SK-N-SH treated with all-trans-retinoic acid at 6 μM for 48 hours (cell line): ENCODE data around the gene STARD4.
A peak's percentile ranks its signal among the peaks of the same experiment; 100 is the strongest.

Experiments used
- ATAC-seq: fragments of 200-7000 bp; cut with Tn5 transposase; 3 replicates; pipeline ENCODE4 v1.9.1; 2020; ENCODE audit warnings: mild to moderate bottlenecking, moderate library complexity
- ARNTL ChIP-seq: fragments of 450-650 bp; formaldehyde crosslinking; IDR thresholded peaks from 2 replicates; pipeline ENCODE4 v1.5.0; 2020; ENCODE audit warnings: low read depth, mild to moderate bottlenecking, moderate library complexity, borderline replicate concordance
- BACH2 ChIP-seq: fragments of 250-450 bp; sonication (Bioruptor Pico); IDR thresholded peaks from 2 replicates; pipeline ENCODE4 v1.9.0; 2021; ENCODE audit warnings: mild to moderate bottlenecking, borderline replicate concordance
- CSDC2 ChIP-seq: fragments of 250-450 bp; sonication (Bioruptor Pico); IDR thresholded peaks from 2 replicates; pipeline ENCODE4 v1.5.0; 2020; ENCODE audit warnings: mild to moderate bottlenecking, moderate library complexity
- CSRNP3 ChIP-seq: fragments of 250-450 bp; sonication (Bioruptor Pico); IDR thresholded peaks from 2 replicates; pipeline ENCODE4 v1.5.1; 2021; ENCODE audit warnings: mild to moderate bottlenecking, moderate library complexity
- ESRRG ChIP-seq: fragments of 250-450 bp; sonication (Bioruptor Pico); IDR thresholded peaks from 2 replicates; pipeline ENCODE4 v1.6.1; 2021; ENCODE audit warnings: mild to moderate bottlenecking
- GLIS3 ChIP-seq: fragments of 250-450 bp; sonication (Bioruptor Pico); IDR thresholded peaks from 2 replicates; pipeline ENCODE4 v1.5.0; 2020; ENCODE audit warnings: mild to moderate bottlenecking, moderate library complexity
- ISL1 ChIP-seq: fragments of 250-450 bp; sonication (Bioruptor Pico); IDR thresholded peaks from 2 replicates; pipeline ENCODE4 v2.1.2; 2022; ENCODE audit warnings: mild to moderate bottlenecking, moderate library complexity
- OSR1 ChIP-seq: fragments of 250-450 bp; sonication (Bioruptor Pico); IDR thresholded peaks from 2 replicates; pipeline ENCODE4 v1.8.0; 2022; ENCODE audit warnings: moderate library complexity, mild to moderate bottlenecking, inconsistent platforms
- POU6F1 ChIP-seq: fragments of 250-450 bp; sonication (Bioruptor Pico); IDR thresholded peaks from 2 replicates; pipeline ENCODE4 v1.8.0; 2021; ENCODE audit warnings: low read depth, mild to moderate bottlenecking, moderate library complexity, borderline replicate concordance
- PPARA ChIP-seq: fragments of 250-450 bp; sonication (Bioruptor Pico); IDR thresholded peaks from 2 replicates; pipeline ENCODE4 v1.5.0; 2020; ENCODE audit warnings: mild to moderate bottlenecking, borderline replicate concordance
- RARB ChIP-seq: fragments of 250-450 bp; sonication (Bioruptor Pico); IDR thresholded peaks from 2 replicates; pipeline ENCODE4 v1.8.0; 2021; ENCODE audit warnings: mild to moderate bottlenecking, moderate library complexity
- SNAI2 ChIP-seq: fragments of 250-450 bp; sonication (Bioruptor Pico); IDR thresholded peaks from 2 replicates; pipeline ENCODE4 v1.5.0; 2020; ENCODE audit warnings: mild to moderate bottlenecking, moderate library complexity
- TCF4 ChIP-seq: fragments of 250-450 bp; sonication (Bioruptor Pico); IDR thresholded peaks from 2 replicates; pipeline ENCODE4 v1.8.0; 2021; ENCODE audit warnings: mild to moderate bottlenecking, moderate library complexity, borderline replicate concordance
- TOX ChIP-seq: fragments of 250-450 bp; sonication (Bioruptor Pico); IDR thresholded peaks from 2 replicates; pipeline ENCODE4 v1.8.0; 2021; ENCODE audit warnings: mild to moderate bottlenecking, moderate library complexity, borderline replicate concordance
- ZC3H10 ChIP-seq: fragments of 250-450 bp; sonication (Bioruptor Pico); IDR thresholded peaks from 2 replicates; pipeline ENCODE4 v1.5.1; 2021; ENCODE audit warnings: mild to moderate bottlenecking, moderate library complexity
- ZFP3 ChIP-seq: fragments of 250-450 bp; sonication (Bioruptor Pico); IDR thresholded peaks from 2 replicates; pipeline ENCODE4 v1.5.0; 2020; ENCODE audit warnings: mild to moderate bottlenecking, moderate library complexity
- ZFP30 ChIP-seq: fragments of 450-650 bp; formaldehyde crosslinking; IDR thresholded peaks from 2 replicates; pipeline ENCODE4 v1.5.0; 2022; ENCODE audit warnings: mild to moderate bottlenecking, moderate library complexity
- ZNF565 ChIP-seq: fragments of 450-650 bp; formaldehyde crosslinking; conservative IDR thresholded peaks from 2 replicates; pipeline ENCODE4 v1.5.0; 2020; ENCODE audit warnings: low read depth, mild to moderate bottlenecking, moderate library complexity
- ZNF70 ChIP-seq: fragments of 450-650 bp; formaldehyde crosslinking; IDR thresholded peaks from 2 replicates; pipeline ENCODE4 v1.5.0; 2020; ENCODE audit warnings: mild to moderate bottlenecking, moderate library complexity
- ZNF8 ChIP-seq: fragments of 450-650 bp; formaldehyde crosslinking; IDR thresholded peaks from 2 replicates; pipeline ENCODE4 v1.5.0; 2020; ENCODE audit warnings: mild to moderate bottlenecking, moderate library complexity
- TF ChIP-seq, protein P1 (sequence below): fragments of 250-450 bp; sonication (Bioruptor Pico); IDR thresholded peaks from 2 replicates; pipeline ENCODE4 v1.8.0; 2020; ENCODE audit warnings: mild to moderate bottlenecking, moderate library complexity, borderline replicate concordance
- TF ChIP-seq, protein P2 (sequence below): fragments of 250-450 bp; sonication (Bioruptor Pico); IDR thresholded peaks from 2 replicates; pipeline ENCODE4 v1.5.0; 2020; ENCODE audit warnings: mild to moderate bottlenecking, moderate library complexity
- TF ChIP-seq, protein P3 (sequence below): fragments of 250-450 bp; sonication (Bioruptor Pico); IDR thresholded peaks from 2 replicates; pipeline ENCODE4 v1.5.1; 2020; ENCODE audit warnings: low read depth, mild to moderate bottlenecking, moderate library complexity

Gene STARD4

DNA sequence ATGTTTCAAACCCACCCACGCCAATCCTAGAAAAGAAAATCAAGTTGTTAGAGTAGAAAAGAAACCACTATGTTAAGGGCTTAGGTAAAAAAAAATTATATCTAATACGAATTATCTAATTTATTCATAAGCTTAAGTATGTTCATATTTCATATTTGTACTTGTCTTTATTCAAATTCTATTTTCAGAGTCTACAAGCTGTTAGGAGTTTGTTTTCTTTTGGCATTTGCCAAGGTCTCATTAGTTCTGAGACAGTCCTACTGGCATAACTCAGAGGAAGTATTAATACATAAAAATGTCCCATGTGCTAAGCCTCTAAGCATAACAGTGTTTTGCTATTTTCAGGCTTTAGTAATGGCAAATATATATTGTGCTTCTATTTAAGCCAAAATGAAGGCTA is 57.6 kb downstream of the STARD4 start:
- peak; percentile 12; the same call in 2 of the 3 replicates for ATAC-seq

DNA sequence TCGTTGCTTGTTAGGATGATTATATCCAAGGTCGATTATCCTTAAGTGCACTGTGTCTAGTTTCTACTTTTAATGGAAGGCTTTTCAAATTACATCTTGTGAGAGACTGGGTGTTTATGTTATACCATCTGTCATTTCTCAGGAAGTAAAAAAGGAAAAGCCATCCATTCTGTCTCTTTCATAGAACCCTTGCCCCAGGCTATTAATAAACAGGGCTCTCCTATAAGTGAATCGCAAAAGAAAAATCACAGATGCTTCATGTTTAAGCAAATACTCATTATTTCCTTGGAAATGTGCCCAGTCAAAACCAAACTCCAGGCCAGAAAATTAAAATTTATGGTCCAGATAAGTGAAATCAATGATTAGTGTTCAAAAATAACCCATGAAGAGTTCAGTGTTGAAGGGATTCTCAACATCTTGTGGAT is 58.1 kb downstream of the STARD4 start:
- ATAC-seq: peak; percentile 81
- TF ChIP-seq ZNF565 (CRISPR knock-in tag): no peak
- TF ChIP-seq ZNF70: no peak
- peak; percentile 65; the same call in 1 of the 2 replicates for TF ChIP-seq ZNF8 (CRISPR knock-in tag)
- peak; percentile 97 for TF ChIP-seq ISL1 (CRISPR knock-in tag)
- TF ChIP-seq, protein P1, sequence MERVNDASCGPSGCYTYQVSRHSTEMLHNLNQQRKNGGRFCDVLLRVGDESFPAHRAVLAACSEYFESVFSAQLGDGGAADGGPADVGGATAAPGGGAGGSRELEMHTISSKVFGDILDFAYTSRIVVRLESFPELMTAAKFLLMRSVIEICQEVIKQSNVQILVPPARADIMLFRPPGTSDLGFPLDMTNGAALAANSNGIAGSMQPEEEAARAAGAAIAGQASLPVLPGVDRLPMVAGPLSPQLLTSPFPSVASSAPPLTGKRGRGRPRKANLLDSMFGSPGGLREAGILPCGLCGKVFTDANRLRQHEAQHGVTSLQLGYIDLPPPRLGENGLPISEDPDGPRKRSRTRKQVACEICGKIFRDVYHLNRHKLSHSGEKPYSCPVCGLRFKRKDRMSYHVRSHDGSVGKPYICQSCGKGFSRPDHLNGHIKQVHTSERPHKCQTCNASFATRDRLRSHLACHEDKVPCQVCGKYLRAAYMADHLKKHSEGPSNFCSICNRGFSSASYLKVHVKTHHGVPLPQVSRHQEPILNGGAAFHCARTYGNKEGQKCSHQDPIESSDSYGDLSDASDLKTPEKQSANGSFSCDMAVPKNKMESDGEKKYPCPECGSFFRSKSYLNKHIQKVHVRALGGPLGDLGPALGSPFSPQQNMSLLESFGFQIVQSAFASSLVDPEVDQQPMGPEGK (CRISPR knock-in tag): peak; percentile 68; the same call in 1 of the 2 replicates
- no peak for TF ChIP-seq ESRRG (CRISPR knock-in tag)
- TF ChIP-seq TOX (CRISPR knock-in tag): peak; percentile 67; the same call in 1 of the 2 replicates
- no peak for TF ChIP-seq ARNTL
- TF ChIP-seq SNAI2 (CRISPR knock-in tag): peak; percentile 91
- TF ChIP-seq BACH2 (CRISPR knock-in tag): no peak
- no peak for TF ChIP-seq GLIS3
- peak; percentile 92 for TF ChIP-seq ZC3H10
- peak; percentile 90 for TF ChIP-seq CSRNP3 (CRISPR knock-in tag)
- TF ChIP-seq POU6F1 (CRISPR knock-in tag): no peak; the same call in 1 of the 2 replicates
- TF ChIP-seq CSDC2 (CRISPR knock-in tag): no peak
- TF ChIP-seq, protein P2, sequence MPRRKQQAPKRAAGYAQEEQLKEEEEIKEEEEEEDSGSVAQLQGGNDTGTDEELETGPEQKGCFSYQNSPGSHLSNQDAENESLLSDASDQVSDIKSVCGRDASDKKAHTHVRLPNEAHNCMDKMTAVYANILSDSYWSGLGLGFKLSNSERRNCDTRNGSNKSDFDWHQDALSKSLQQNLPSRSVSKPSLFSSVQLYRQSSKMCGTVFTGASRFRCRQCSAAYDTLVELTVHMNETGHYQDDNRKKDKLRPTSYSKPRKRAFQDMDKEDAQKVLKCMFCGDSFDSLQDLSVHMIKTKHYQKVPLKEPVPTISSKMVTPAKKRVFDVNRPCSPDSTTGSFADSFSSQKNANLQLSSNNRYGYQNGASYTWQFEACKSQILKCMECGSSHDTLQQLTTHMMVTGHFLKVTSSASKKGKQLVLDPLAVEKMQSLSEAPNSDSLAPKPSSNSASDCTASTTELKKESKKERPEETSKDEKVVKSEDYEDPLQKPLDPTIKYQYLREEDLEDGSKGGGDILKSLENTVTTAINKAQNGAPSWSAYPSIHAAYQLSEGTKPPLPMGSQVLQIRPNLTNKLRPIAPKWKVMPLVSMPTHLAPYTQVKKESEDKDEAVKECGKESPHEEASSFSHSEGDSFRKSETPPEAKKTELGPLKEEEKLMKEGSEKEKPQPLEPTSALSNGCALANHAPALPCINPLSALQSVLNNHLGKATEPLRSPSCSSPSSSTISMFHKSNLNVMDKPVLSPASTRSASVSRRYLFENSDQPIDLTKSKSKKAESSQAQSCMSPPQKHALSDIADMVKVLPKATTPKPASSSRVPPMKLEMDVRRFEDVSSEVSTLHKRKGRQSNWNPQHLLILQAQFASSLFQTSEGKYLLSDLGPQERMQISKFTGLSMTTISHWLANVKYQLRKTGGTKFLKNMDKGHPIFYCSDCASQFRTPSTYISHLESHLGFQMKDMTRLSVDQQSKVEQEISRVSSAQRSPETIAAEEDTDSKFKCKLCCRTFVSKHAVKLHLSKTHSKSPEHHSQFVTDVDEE: peak; percentile 96
- TF ChIP-seq PPARA (CRISPR knock-in tag): no peak
- no peak for TF ChIP-seq ZFP30 (CRISPR knock-in tag)
- peak; percentile 70; the same call in 1 of the 2 replicates for TF ChIP-seq RARB (CRISPR knock-in tag)
- TF ChIP-seq, protein P3, sequence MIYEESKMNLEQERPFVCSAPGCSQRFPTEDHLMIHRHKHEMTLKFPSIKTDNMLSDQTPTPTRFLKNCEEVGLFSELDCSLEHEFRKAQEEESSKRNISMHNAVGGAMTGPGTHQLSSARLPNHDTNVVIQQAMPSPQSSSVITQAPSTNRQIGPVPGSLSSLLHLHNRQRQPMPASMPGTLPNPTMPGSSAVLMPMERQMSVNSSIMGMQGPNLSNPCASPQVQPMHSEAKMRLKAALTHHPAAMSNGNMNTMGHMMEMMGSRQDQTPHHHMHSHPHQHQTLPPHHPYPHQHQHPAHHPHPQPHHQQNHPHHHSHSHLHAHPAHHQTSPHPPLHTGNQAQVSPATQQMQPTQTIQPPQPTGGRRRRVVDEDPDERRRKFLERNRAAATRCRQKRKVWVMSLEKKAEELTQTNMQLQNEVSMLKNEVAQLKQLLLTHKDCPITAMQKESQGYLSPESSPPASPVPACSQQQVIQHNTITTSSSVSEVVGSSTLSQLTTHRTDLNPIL (CRISPR knock-in tag): peak; percentile 83; the same call in 1 of the 2 replicates
- no peak for TF ChIP-seq OSR1
- TF ChIP-seq TCF4 (CRISPR knock-in tag): peak; percentile 95
- TF ChIP-seq ZFP3 (CRISPR knock-in tag): no peak

More for the DNA sequence above, 57.6 kb downstream of the STARD4 start:
- no peak for TF ChIP-seq ZNF8 (CRISPR knock-in tag)
- no peak for TF ChIP-seq ZFP30 (CRISPR knock-in tag)

GRCh38 chr5:111453747-111454146 is 58.6 kb downstream of the STARD4 start:
- ATAC-seq: peak; percentile 90
- TF ChIP-seq TCF4 (CRISPR knock-in tag) (no peak), ZNF70 (no peak), ESRRG (CRISPR knock-in tag) (no peak), ISL1 (CRISPR knock-in tag) (no peak), POU6F1 (CRISPR knock-in tag) (no peak), GLIS3 (no peak), TOX (CRISPR knock-in tag) (no peak), ZNF8 (CRISPR knock-in tag) (no peak)
- TF ChIP-seq, protein P3 (CRISPR knock-in tag): no peak
- TF ChIP-seq, all 23 proteins: peak for 0
